ENCODE results near the gene PGBD1.

- TF ChIP-seq POLR2AphosphoS5 (IDR thresholded peaks at IDR 0.05) (no peak), CTCF (IDR thresholded peaks at IDR 0.05) (no peak), POLR2A (IDR thresholded peaks at IDR 0.05) (no peak)
These were observed 3.6 kb upstream of the PGBD1 start for GRCh38 chr6:28277746-28278145.

Data from transverse colon (tissue), 4 donors.